Embryonic facial prominence (tissue), 1 donor: ENCODE data around the gene SLC22A23.

ENCODE experiments used
- DNase-seq: peaks from one replicate; pipeline ENCODE4 v3.0.0-alpha.2; 2016; ENCODE audit errors: extremely low spot score

SLC22A23 gene

DNA sequence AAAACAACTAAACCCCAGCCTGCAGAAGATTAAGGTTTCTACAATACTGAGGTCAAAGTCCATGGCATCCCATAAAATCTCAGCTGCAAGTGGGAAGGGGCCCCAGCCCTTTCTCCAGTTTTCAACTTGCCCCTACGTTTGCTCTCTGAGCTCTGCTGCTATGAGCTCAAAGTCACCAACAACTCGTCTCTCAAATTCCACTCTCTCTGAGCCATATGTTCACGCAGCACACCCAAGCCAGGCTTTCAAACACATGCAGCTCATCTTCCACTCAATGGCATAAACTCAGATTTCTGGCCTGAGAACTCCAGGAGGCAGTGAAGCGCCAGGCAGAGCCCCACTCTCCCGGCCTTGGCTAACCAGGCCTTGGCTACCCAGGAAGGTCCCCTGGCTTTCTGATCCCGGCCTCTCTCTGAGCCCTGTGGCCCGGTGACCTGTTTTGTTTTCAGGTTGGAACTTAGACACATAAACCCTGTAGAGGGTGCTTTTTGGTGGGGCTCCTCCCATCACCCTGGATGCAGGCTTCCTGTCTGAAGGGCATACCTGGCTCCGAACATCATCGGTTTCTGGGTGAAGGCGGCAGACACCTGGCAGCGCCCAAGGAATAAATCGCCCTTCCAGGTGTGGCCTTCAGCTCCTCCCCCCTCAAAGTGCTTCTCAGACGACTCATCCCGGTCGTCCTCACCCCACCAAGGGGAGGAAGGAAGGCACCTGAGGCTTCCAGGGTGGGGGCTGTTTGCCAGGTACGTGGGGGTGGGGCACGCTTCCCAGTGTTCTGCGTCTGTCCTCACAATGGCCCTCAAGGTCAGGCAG, 12.4 kb downstream of the SLC22A23 start:
- DNase-seq: no peak

DNA sequence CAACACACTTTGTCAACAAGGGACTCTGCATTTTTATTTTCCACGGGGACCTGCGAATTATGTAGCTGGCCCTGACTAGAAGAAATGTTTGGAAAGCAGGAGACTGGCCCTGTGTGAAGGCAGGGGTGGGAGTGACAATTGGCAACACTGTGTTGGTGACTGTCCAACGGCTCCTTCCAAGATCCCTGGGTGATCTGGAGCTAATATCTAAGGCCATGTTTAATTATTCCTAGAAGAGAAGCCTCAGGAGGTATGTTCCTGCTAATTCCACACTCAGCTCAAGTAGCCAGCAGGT, 13.7 kb downstream of the SLC22A23 start:
- DNase-seq: no peak

DNA sequence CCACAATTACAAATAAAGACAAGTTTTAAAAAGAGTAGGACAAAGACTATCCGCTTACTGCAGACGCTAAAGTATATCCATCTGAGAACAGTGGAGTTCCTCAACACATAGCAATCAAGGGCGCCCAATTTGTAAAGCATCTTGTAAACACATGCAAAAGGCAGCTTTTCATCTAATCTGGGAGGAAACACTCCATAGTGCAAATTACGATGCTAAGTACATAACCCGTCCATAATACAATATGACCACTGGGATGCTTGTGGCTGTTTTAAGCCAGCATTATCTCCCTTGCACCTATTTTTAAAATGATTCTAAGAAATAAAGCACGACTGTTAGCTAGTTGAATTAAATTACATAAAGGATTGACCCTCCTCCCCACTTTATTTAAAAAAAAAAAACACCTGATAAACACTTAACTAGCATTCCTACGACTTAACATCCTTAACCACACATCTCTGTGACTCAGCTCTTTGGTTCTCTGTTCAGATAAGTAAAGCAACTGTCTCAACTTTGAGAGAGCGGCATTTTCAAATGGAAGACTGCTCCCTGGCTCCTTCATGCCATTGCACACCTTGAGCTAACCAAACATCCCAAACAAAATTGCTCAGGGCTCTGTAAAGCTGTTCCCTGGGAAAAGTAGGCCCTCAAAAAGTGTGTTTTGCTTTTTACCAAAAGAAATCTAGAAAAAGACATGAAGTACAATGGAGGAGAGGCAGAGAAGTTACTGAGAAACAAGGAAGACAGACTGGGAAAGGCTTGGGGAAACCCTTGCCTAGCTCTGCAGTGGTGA, 14.2 kb downstream of the SLC22A23 start:
- no peak for DNase-seq

DNA sequence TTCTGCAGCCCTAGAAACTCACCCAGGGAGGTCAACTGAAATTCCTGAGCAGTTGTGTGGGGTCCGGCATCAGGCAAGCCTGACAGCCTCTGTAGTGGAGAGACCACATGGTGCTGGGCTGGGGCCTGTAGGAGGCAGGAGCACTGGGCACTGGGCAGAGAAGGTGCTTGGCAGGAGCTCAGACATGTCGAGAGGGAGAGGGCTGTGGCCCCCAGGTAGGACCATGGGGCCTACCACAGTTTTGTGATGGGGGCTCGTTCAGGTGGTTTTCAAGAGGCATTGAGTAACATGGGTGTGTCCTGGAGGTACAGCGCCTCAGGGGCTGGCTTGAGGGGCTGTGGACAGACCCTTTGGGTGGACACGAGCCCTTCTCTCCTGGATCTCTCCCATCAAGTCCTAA, 15.9 kb downstream of the SLC22A23 start:
- no peak for DNase-seq

DNA sequence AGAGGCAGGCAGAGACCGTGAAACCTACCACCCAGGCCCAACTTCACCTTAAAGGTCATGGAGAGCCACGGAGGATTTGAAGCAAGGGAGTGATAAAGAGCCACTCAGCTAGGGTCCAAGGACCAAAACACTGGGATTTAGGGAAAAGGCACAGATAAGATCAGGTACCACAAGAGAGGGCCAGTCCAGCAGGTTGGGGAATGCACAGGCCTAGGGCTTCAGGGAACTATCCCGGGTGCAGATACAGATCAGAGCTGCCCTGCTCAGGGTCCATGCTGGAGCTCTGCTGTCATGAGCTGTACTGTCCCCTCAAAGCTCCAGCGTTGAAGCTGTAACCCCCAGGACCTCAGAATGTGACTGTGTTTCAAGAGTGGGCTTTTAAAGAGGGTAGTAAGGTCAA, 16.9 kb downstream of the SLC22A23 start:
- DNase-seq: no peak

DNA sequence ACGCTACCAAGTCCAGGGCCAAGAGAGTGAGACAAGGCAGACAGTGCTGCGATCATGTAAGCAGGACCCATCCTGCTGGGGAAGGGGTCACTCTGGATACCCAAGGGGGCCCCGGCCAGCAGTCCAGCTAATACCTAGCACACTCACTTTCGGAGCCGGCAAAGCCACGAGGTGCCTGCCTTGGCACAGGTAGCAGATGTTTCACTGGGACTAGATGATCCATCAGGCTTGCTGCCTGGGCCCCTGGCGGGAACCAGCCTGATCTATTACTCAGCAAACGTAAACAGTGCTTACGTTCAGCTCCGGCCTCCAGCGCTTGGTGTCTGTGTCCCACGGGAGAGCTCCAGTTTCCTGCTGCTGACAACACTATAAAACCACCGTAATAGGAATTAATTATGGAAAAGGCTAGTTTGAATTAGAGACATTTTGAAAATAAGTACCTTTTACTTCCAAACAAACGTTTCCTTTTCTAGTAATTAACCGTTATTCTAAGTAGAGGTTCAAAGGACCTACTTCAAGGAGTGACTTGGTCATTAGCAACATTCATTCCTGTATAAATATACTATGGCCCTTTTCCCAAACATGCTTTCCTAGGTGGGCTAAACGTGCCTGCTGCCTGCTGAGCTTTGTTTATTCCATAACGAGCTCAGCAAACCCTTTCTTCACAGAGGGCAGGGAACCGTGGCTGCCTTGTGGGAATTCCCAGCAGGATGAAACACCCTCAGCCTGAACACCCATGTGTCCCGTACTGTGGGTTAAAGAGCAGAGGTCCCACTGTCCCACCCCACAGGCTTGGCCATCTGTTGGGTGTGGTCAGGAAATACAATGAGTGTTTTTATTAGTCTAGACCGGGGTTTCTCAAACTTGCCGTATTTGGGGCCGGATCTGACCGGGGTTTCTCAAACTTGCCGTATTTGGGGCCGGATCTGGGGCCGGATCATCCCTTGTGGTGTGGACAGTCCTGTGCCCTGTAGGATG, 18.4 kb downstream of the SLC22A23 start:
- no peak for DNase-seq

DNA sequence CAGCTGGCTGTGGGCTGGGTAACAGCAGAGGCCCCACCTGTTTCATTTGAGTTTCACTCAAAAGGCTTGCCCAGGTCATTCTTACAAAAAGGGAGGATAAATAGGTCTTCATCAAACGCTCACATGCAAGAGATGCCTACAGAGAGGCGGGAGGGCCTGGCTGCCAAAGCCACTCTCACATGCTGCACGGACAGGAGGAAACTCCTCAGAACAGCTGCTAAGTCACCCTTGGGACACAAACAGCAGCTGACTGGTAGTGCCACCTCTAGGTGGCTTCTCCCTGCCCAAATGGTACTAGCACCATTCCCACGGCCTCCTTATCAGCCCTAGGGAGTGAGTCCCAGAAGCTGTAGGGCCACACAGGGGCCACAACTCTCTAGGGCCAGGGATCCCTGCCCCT, 23.8 kb downstream of the SLC22A23 start:
- DNase-seq: no peak

DNA sequence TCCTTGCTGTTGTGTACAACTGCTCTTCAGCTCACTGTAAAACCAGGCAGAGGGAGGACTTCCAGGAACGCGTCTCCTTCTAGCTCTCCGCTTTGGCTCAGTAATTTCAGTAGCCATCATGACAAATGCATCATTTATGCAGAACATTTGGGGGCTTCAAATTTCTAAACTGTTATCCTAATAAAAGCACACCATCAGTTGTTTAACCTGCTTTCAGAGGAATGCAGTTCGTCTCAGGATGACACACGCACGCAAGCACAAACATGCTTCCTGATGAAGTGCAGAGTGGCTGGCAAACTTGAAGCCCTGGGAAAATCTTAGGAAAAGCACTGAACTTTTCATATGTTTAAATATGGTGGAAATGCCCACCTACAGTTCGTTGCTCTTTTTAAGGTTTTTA, 24.4 kb downstream of the SLC22A23 start:
- DNase-seq: no peak

DNA sequence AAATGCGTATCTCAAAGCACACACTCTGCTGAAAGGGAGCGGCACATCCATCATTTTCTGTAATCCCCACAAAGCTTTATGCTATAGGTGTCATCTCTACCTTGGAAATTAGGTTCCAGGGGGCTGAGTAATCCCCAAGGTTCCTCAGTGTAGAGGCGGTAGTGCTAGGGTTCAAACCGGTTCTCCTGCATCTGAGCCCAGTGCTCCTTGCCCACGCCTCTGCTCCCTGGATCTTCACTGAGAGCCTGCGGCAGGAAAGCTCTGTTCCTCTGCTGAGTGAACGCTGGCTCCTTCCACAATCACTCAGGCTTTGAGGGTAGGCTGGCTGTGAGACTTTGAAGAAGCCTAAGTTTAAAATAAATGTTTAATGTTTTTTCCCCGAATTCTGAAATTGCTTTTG, 24.9 kb downstream of the SLC22A23 start:
- no peak for DNase-seq

DNA sequence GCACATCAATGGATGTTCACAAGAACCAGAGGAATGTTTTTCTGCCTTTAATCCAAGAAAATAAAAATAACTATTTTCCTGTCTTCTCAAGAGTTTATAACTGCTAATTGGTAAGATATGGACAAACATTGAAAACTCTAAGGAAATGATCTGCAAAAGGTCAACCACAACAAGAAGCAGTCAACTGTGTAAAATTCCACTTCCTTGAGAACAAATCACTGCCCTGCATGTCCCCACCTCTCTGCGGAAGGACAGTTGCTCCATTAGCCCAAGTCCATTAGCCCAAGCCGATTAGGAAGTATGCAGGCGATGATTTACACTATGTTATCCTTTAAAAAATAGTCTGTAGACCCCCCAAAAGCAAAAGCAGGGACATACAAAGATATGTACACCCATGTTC, 27.6 kb downstream of the SLC22A23 start:
- no peak for DNase-seq

DNA sequence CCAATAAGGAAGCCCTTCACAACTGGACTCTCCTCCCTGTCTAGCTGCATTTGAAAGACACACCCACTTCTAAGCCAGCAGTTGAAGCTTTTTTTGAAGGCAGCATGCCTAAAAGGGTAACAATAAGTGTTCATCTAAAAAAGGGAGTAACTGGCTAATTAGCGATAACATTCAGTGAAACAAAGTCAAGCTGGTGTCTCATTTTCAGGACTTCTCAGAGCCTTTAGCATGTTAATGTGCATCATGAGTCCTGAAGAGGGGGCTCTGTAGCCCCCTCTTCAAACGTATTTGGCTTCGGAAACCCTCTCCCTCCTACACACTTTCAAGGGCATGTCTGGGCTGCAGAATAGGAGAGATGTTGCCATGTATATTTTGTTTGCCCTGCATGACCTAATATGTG, 28.1 kb downstream of the SLC22A23 start:
- no peak for DNase-seq

DNA sequence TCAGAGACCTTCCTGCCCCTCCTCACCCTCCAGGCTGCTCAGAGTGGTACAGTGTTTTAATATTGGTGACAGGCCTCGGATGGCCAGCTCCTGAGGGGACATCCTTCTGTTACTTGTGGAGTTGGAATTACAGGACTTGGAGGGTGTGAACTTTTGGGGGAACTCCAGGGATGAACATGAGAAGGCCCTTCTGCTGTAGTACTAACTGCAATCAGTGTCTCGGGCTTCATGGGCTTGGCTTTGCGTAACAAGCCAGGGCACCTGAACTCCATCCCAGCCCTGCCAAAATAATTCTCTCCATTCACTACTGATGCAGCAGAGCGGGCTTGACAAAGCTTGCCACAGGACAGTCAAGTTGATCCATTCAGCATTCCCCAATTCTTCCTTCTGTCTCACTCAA, 28.6 kb downstream of the SLC22A23 start:
- DNase-seq: no peak

DNA sequence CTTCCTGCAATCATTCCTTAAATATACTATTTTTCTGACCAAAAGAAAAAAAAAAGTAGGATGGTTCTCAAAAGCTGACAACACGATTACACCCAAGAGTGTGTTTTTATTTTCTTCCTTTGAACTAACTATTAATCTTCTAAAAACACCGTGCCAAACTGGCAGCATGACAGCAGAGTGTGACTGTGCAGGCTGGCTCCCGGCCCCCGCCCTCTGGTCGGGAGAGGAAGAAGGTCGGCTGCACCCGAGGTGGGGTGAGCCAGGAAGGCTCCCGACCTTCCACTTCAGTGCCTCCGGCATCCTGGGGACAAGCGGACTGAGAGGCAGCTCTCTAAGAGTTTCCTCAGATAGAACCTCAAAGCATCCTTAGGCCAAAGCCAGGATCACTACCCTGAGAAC, 29.2 kb downstream of the SLC22A23 start:
- no peak for DNase-seq

DNA sequence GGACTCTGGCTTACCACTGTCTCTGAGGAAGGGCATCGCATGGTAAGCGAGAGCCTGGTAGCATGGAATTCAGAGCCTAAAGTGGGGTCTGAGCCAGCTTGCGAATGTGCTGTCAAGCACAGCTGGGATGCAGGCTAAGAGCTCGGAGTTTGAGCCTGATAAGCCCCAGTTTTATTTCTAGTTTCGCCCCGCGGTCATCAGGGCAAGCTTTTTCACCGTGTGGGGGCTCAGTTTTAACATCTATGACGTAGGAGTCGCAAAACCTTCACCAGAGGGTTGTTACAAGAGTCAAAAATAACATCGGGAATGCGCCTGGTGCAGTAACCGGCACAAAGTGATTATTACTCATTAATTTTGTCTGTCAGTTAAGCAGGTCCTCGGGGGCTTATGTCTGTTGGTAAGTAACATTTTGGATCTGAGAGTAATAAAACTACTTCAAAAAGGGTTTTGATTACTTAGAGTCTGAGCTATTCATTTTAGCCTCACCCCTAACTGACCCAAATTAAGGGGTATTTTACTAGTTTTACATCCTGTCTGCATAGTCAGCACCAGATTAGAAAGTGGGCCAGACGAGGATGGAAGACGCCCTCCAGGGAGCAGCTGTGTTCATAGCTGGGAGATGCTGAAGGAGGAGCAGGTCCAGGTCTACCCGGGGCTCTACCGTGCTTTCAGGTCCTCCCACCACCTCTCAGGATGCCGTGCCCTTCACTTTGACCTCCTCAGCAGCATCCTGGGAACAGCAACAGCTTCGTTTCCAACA, 29.7 kb downstream of the SLC22A23 start:
- no peak for DNase-seq

DNA sequence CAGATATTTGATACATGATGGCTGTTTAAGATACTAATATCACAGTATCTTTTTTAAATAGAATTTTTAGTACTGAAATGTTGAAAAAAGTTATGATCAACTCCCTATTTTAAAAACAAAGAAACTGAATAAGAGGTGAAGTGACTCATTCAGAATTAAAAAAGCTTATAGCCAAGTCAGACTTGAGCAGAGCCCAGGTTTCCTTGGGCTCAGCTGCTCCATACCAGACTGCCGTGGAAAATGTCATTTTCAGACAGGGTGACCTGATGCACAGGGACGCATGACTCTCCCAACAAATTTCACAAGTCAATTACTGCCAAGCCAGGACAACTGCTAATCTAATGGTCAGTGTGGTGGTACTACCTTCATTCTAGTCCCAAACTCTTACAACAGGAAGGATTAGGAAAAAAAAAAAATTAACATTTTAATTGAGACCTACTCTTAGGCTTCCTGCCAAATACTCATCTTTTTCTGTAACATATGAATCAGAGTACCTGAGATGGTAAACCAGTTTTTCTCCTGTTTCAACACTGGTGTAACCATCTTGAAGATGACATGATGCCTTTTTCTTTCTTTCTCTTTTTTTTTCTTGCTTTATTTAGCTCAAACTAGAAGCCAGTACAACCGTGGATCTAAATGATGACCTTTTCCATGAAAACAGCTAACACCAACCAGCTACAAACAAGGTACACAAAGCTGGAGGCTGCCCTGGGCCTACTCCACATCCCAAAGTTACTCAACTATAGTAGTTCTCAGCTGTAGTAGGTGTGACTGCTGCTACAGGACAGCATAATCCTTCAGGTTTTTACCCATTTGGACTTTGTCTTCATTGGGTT, 30.5 kb downstream of the SLC22A23 start:
- DNase-seq: no peak

DNA sequence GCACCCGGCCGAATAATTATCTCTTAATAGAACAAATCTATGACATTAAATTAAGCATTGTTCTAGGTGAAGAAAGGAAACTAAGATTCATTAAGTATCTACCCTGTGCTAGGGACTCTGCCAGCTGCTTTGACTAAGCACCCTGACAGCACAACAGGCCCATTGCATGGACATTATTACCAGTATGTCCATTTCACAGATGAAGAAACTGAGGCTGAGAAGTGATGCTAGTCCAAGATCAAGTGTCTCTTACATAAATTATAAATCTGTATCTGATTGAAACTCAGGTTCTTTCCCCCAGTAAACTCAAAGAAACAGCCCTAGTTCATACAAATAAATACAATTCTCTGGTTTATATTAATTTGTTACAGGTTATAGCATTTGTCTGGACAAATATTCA, 31.3 kb downstream of the SLC22A23 start:
- no peak for DNase-seq

DNA sequence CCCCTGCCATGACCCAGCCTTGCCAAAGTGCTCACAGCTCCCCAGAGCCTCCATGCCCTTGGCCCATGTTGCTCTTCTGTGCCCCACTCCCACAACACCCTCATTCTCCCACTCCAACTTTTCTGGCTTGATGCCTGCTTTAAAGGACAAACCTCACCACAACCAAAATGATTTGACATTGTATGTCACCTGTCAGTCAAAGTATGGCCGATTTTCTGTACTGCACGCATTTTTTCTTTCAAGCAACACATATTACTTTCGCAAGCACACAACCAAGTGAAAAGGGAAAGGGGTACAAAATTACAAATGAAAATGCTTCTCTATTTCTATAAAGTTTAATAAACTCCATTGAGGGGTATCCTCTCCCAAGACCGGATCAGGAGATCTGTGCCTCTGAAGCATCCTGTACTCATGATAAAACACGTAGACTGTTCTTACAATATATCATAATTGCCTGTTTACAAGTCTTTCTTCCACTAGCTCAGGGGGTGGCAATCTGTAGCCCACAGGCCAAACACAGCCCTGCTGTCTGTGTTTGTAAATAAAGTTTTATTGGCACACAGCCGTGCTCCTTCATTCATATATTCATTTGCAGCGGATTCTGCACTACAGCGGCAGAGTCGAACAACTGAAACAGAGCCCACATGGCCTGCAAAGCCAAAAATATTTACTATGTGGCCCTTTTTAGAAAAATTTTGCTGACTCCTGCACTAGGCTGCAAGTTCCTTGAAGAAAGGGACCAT, 32.5 kb downstream of the SLC22A23 start:
- DNase-seq: no peak

DNA sequence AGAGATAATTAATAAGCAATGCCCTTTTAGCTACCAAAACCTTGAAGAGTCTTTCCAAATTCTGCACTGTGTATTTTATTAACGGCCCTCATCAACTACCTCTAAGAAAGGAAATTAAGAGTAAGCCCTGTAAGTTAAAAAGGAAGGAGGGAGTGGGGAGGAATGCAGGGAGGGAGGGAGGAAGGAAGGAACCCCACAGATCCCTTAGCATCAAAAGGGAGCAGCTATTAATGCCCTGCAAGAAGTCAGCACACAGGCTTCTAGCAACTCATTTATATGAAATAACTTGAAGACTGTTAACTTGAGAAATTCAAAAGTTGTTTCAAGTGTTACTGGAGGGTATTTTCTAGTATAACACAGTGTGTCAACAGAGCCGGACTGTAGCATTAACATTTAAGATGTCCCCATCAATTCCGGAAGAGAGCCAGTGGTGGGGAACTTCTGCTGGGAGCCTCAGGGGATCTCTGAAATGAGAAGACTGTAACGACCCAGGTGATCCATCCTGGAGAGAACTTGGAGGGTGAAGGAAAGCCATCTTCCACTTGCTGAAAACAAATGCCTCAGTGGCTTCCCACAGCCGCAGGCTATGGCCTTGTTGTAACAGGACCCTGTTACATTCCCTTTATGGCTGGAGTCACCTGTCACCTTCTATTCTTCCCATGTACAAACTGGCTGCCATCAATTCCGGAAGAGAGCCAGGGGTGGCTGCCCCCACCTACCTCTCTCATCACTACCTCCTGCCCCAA, 33.2 kb downstream of the SLC22A23 start:
- no peak for DNase-seq

DNA sequence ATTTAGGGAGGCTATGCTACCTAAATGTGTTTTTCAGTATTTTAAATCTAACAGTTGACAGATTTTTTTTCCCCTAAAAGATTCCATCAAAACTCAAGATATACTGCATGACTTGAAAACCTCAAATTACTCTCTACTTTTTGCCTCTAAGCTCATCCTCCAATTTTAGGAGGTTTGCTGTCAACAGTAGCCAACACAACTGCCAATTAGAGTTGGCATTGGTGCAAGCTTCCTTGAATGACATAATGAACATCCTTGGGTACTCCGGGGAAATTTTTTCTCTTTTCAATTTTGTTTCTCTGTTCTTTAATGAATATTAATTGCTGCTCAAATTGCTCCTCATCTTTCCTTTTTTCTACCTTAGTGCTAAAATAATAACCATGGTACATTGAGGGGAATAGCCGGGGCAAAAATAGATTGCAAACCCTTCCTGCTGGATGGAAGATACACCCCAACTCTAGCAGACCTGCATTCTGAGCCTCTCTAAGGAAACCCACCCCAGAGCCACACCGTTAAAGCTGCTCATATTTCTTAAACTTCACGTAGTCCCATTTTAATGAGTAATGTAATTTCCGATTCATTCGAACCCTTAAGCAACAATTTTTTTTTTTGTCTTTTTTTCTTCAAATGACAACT, 34.3 kb downstream of the SLC22A23 start:
- DNase-seq: no peak
